Measurements from ENCODE around the gene RNF223.

DNA sequence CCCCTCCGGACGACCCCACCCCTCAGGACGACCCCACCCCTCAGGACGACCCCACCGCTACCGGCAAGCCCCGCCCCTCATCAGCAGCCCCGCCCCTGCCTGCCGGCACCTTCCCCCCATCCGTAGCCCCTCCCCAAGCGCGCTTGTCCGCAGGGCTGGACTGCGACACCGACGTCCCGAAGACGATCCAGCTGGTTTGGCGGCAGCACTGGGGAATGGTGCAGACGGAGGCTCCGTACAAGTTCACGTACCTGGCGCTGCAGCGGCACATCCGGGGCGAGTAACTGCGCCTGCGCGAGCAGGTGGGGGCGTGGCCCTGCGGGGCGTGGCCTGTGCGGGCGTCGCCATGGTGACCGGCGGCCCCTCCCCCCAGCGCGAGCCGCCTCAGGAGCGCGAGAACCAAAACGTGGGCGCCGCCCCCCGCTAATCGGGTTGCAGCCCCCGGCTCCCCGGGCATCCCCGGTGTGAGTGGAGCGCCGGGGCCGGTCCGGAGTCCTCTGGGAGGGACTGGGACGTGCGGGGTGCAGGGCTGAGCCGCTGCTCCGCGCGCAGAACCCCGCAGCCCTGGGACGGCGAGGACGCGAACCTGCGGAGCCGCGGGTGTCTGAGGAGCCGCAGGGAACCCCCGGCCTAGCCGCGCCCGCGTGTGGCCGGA is 4.9 kb downstream of the RNF223 start:
- TF ChIP-seq POLR2AphosphoS5 (IDR thresholded peaks at IDR 0.05; ENCODE audit: low read depth, low read length) (no peak), TAF1 (IDR thresholded peaks at IDR 0.05; ENCODE audit: low read depth, low read length) (no peak), POLR2A (IDR thresholded peaks at IDR 0.05; ENCODE audit: low read depth, low read length) (no peak), PAX5 (IDR thresholded peaks at IDR 0.05; ENCODE audit: insufficient read depth, low read length, severe bottlenecking) (no peak)

Measured in GM12891 (cell line).